Hematopoietic multipotent progenitor cell treated with erythropoietin and hydrocortisone succinate and interleukin-3 and kit ligand, for 6 days (in vitro differentiated cells): ENCODE measurements around the gene RBP3.

Experiments
- DNase-seq: peaks from one replicate; pipeline ENCODE4 v3.0.0-alpha.2; 2015

RBP3 gene

GRCh38 chr10:47359626-47360418, 11.7 kb downstream of the RBP3 start:
- DNase-seq, result no peak

GRCh38 chr10:47360419-47361040, 12.4 kb downstream of the RBP3 start:
- no peak for DNase-seq

DNA sequence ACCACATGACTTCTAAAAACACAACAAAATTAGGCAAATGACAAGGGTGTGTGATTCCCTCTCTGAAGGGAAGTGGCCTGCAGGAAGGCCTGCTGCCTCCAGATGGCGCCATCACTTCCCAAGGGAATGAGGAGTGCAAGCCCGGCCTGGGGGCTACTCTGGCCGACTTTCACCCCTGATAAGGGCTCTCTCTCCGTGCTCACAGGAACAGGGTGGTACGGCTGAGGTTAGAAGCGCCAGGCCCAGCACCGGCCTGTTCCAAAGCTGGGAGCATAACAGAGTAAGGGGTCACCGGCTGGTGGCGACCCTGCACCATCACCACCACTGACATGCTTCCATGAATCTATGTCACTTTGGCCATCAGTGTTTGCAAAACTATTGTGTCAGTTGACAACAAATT, 13.1 kb downstream of the RBP3 start:
- DNase-seq, result peak; percentile 55

- DNase-seq, result no peak
Observed at GRCh38 chr10:47362199-47362598, 14.0 kb downstream of the RBP3 start.

- no peak for DNase-seq
Observed at GRCh38 chr10:47363781-47364180, 15.6 kb downstream of the RBP3 start.

- no peak for DNase-seq
Observed at GRCh38 chr10:47364366-47364765, 16.2 kb downstream of the RBP3 start.

GRCh38 chr10:47364911-47365310, 16.7 kb downstream of the RBP3 start:
- no peak for DNase-seq

- DNase-seq, result no peak
Observed at GRCh38 chr10:47365431-47366180, 17.4 kb downstream of the RBP3 start.

DNA sequence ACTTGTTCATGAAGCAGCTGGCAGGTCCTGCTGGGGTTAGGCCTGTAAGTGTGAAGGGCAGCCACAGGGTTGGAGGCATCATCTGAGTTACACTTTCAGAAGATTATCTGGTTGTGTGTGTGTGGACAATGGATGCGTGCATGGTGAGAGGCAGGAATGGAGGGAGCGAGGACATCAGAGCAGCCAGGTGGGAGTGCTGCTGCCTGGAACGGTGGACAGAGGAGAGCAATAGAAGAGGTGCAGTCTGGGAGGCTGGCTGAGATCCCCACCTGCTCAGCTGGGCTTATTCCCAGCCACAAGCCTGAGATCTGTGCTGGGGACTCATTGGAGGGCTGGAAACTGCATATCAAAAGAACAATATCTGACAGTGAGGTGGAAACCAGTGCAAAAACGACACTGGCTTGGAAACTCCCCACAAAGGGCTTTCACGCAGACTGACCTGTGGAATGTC, 18.0 kb downstream of the RBP3 start:
- no peak for DNase-seq

DNA sequence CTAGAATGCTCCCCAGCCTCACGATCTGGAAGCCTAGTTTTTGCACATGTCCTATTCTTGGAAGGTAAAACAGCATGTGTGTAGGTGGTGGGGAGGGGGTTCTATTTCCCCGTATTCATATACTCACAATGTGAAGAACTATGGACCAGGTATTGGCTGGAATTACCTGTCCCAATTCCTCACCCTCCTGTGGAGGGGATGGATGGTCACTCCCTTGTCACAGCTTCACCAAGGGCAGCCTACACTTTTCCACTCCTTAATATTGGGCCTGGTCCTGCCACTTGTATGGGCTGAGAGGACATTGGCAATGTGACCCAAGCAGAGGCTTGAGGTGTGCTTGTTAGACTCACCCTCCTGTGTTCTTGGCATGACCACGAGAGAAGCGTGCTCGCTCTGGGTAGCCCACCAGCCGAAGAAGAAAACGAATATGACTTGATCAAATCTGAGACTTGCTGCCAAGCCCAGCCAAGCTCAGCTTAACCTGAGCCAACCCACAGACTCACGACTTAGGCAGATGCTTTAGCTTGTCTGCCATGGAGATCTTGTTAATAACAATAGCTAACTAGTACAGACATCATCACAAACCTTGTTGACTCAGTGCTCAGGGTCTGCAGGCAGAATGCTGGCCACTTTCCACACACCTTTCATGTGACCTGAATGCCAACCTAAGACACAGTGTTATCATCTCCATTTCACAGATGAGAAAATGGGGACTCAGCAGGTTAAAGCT, 18.7 kb downstream of the RBP3 start:
- no peak for DNase-seq

- DNase-seq, result no peak
Observed at GRCh38 chr10:47367646-47368045, 19.5 kb downstream of the RBP3 start.

DNA sequence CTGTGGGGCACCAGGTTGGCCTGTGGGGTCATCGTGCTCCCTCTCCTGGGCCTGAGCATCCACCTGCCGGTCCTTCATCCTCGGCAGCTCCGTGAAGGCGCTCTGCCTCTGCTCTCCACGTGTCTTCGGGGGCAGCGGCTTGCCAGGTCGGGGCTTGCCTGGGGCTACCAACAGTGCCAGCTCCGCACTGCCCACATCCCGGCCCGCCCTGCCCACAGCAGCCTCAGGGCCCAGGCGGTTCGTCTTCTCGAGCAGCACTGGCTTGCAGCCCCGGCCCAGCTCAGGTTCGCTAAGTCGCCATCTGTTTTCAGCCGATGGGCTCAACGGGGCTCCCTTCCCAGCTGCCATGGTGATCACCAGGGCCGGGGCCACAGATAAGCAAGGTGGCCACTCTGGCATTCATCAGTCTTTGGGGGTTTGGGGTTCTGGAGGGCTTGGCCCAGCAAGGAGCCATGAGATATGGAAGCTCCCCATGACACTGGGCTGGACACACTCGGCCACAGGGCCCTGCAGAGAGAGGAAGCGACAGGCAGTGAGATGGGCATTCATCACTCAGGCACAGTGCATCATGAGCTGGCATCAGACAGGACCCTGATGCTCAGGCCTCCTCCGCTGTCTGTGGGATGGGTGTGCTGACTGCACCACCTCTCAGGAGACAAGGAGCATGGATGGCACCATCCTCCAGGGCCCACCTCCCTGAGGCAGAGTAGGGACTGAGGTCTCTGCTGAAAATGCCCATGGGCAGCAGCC, 20.4 kb downstream of the RBP3 start:
- no peak for DNase-seq

- no peak for DNase-seq
Observed at GRCh38 chr10:47369251-47369894, 21.2 kb downstream of the RBP3 start.

GRCh38 chr10:47370015-47370767, 22.0 kb downstream of the RBP3 start:
- no peak for DNase-seq

- DNase-seq, result no peak
Observed at GRCh38 chr10:47370878-47371277, 22.7 kb downstream of the RBP3 start.

DNA sequence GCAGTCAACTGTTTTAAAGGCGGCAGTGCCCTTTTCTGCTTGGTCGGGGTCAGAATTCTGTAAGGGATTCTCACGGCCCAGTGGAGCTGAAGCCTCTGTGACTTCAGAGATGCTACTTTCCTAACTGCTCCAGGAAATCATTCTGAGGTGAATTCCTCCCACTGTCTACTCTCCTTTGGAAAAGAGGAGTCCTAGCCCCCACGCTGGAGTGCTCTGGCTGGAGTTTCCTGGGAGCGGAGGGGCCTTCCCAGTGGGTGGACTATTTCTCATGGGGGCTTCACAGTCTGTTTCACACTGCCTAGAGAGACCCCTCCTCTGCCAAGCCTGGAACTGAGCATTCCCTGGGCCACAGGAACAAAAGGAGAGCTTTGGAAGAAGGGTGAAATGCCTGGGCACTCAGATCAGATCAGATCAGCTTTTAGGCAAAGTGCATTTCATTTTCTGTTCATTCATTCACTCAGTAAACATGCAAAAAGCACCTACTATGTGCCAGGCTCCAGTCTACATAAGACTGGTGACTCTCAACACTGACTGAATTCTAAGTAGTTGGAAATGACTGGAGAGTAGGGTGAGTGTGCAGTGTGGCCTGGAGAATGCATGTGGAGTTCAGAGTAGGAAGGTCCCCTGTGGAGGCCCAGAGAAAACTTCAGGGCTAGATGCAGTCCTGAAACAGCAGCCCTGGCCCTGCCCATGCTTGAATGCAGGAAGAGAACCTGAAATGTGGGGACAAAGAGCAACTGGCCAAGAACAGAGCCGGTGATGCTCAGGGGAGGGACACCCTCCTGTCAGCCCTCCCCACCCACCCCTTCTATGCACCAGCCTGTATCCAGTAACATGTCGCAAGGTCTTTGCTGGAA, 23.7 kb downstream of the RBP3 start:
- no peak for DNase-seq

- DNase-seq, result no peak
Observed at GRCh38 chr10:47372726-47373125, 24.6 kb downstream of the RBP3 start.

DNA sequence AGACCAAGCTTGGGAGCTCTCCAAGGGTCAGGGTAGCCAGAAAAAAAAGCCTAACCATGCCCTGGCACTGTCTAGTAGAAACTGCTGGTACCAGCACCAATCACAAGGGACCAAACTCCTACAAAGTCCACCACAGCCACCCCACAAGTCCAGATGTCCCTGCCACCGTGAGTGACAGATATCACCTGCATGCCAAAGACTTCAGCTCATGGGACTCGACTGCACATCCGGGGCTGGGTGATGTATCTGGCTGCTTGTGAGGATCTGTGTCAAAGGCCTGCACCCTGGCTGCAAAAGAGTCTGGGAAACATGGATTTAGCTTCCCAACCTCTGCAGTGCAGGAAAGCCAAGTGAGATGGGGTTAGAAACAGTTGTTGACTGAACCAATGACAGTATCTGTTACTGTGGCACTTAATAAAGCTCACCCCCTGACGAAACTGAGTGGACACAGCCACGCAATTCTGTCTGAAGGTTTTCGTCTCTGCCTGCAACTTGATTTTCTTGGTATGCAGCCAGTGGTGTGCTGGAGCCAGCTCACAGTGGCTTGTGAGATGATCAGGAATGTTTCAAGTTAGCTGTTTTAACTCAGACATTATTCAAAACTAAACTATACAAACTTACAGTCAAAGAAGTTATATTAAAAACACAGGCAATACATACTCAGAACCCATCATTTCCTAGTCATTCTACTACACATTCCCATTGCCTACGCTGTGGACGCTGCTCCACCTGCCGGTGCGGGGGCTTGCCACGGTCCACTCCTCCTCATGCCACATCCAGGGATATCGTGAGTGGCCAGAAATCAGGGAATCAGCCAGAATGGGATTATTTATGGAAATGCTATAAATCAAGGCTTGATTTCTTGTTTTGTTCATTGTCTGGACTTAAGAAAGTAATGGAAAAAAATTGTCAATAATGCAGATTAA, 26.7 kb downstream of the RBP3 start:
- DNase-seq, result no peak
